ENCODE results near the gene CD70.

- TF ChIP-seq EZH2phosphoT487 (IDR thresholded peaks at IDR 0.05; ENCODE audit: borderline replicate concordance, low read length) (no peak), CTCF (conservative IDR thresholded peaks at IDR 0.05; ENCODE audit: low read depth, low read length) (no peak), EZH2 (IDR thresholded peaks at IDR 0.05; ENCODE audit: low read length, unreplicated experiment) (no peak)
Measured at GRCh38 chr19:6556480-6557195, 34.3 kb downstream of the CD70 start.

Measured in PC-3 (cell line).